ENCODE measurements around the gene MFGE8.

The MFGE8 gene

GRCh38 chr15:88896333-88897033 lies 16.7 kb downstream of the MFGE8 start:
- TF ChIP-seq CTCF (IDR thresholded peaks at IDR 0.05; ENCODE audit: low read depth, low read length, missing control alignments) = no peak
- H3K27me3 ChIP-seq (replicated peaks) = no peaks in the 10 kb centered on the region
- no peak overlapping the region for H3K4me3 ChIP-seq (ENCODE audit: low read depth, low read length)
- peaks cover 4% of the 10 kb centered on the region for H3K36me3 ChIP-seq (replicated peaks)
- no peak for DNase-seq
- in situ Hi-C loops (cut with HindIII; ENCODE audit: low pct_ligation_motif_present, low sequenced_read_pairs) = no loop called here
- no peak overlapping the region for H3K27ac ChIP-seq

- no peak within 1 kb of the TSS for H3K27ac ChIP-seq
- no peaks in the 10 kb centered on the region for H3K27me3 ChIP-seq (replicated peaks)
- H3K4me3 ChIP-seq (ENCODE audit: low read depth, low read length) = peak within 1 kb of the TSS; percentile 55
- peak; percentile 24 for DNase-seq
- no peak for TF ChIP-seq CTCF (IDR thresholded peaks at IDR 0.05; ENCODE audit: low read depth, low read length, missing control alignments)
- in situ Hi-C loops (cut with HindIII; ENCODE audit: low pct_ligation_motif_present, low sequenced_read_pairs) = no loop called here
- no peaks in the 10 kb centered on the region for H3K36me3 ChIP-seq (replicated peaks)
Measured at GRCh38 chr15:88894819-88895767, 18.1 kb downstream of the MFGE8 start, which contains the start of gene HAPLN3. HAPLN3 (minus strand) TSS chr15:88895544; CDS start chr15:88887298, 8,246 bp downstream.

DNA sequence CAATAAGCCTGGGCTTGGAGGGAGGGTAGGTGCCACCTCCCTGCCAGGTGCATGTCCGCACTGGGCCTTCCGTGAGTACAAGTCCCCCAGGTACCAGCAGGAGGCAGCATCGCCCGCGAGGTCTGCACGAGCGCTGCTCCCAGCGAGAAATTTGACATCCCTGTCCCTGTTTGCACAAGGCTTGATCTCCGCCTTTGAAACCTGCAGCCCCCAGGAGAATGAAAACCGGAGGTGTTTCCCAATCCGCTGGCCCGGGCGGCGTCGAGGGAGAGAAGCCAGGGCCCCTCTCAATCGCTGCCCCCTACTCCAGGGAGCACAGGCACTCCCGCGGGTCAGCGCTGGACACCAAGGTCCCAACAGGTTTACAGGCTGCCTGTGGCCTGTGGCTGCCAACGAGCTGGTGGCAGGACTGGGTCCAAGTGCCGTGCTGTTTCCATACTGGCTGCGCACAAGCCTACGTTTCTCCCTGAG lies 18.8 kb downstream of the MFGE8 start:
- TF ChIP-seq CTCF (IDR thresholded peaks at IDR 0.05; ENCODE audit: low read depth, low read length, missing control alignments) = peak; percentile 89
- Histone ChIP-seq H3K36me3 (replicated peaks) (no peaks in the 10 kb centered on the region), H3K27me3 (replicated peaks) (no peaks in the 10 kb centered on the region), H3K4me3 (ENCODE audit: low read depth, low read length) (peak overlapping the region; percentile 55), H3K27ac (no peak overlapping the region)
- in situ Hi-C loops (cut with HindIII; ENCODE audit: low pct_ligation_motif_present, low sequenced_read_pairs) = no loop called here
- DNase-seq = no peak

- no peaks in the 10 kb centered on the region for H3K36me3 ChIP-seq (replicated peaks)
- no peak for TF ChIP-seq CTCF (IDR thresholded peaks at IDR 0.05; ENCODE audit: low read depth, low read length, missing control alignments)
- no peak overlapping the region for H3K4me3 ChIP-seq (ENCODE audit: low read depth, low read length)
- no peaks in the 10 kb centered on the region for H3K27me3 ChIP-seq (replicated peaks)
- in situ Hi-C loops (cut with HindIII; ENCODE audit: low pct_ligation_motif_present, low sequenced_read_pairs) = no loop called here
- H3K27ac ChIP-seq = no peak overlapping the region
- no peak for DNase-seq
Measured at GRCh38 chr15:88891540-88892254, 21.5 kb downstream of the MFGE8 start.

- H3K27me3 ChIP-seq (replicated peaks) = no peaks in the 10 kb centered on the region
- no peak overlapping the region for H3K27ac ChIP-seq
- no peak for DNase-seq
- in situ Hi-C loops (cut with HindIII; ENCODE audit: low pct_ligation_motif_present, low sequenced_read_pairs) = no loop called here
- TF ChIP-seq CTCF (IDR thresholded peaks at IDR 0.05; ENCODE audit: low read depth, low read length, missing control alignments) = no peak
- H3K4me3 ChIP-seq (ENCODE audit: low read depth, low read length) = no peak overlapping the region
- H3K36me3 ChIP-seq (replicated peaks) = no peaks in the 10 kb centered on the region
Measured at GRCh38 chr15:88890495-88890894, 22.7 kb downstream of the MFGE8 start.

Measured in brain microvascular endothelial cell (primary cell).